GM23248 (cell line): ENCODE measurements around the gene CBLL2. TPM values are rescaled to one million over a fixed set of nuclear protein-coding genes. Genes with fewer than 3 reads are reported as not detected.

Experiments
- DNase-seq: peaks from one replicate; pipeline ENCODE4 v3.0.0-alpha.2; 2015
- H2AFZ ChIP-seq: fragments of 200-600 bp; sonication (generic); 2 replicates; pipeline ENCODE4 v1.6.1; 2016; ENCODE audit warnings: antibody characterized with exemption
- H3F3A ChIP-seq: fragments of 200-600 bp; sonication (generic); 2 replicates; pipeline ENCODE4 v1.6.1; 2016; ENCODE audit warnings: mild to moderate bottlenecking, antibody characterized with exemption, mixed run types; ENCODE audit not compliant: insufficient read depth
- H3K27ac ChIP-seq: fragments of 200-600 bp; sonication (generic); 2 replicates; pipeline ENCODE4 v1.5.1; 2016; ENCODE audit warnings: mild to moderate bottlenecking
- H3K27me3 ChIP-seq: fragments of 200-600 bp; sonication (generic); replicated peaks from 2 replicates; pipeline ENCODE4 v1.6.1; 2016; ENCODE audit warnings: mild to moderate bottlenecking; ENCODE audit not compliant: insufficient read depth
- H3K36me3 ChIP-seq: fragments of 200-600 bp; sonication (generic); 2 replicates; pipeline ENCODE4 v1.6.1; 2016; ENCODE audit warnings: low read depth, mild to moderate bottlenecking
- H3K4me1 ChIP-seq: fragments of 200-600 bp; sonication (generic); 2 replicates; pipeline ENCODE4 v1.6.1; 2016; ENCODE audit warnings: mild to moderate bottlenecking; ENCODE audit not compliant: insufficient read depth
- H3K4me2 ChIP-seq: fragments of 200-600 bp; sonication (generic); one replicate; pipeline ENCODE4 v1.6.1; 2016; ENCODE audit warnings: mild to moderate bottlenecking; ENCODE audit not compliant: unreplicated experiment
- H3K4me3 ChIP-seq: fragments of 200-600 bp; sonication (generic); 2 replicates; pipeline ENCODE4 v1.5.1; 2016; ENCODE audit warnings: mild to moderate bottlenecking
- H3K79me2 ChIP-seq: fragments of 200-600 bp; sonication (generic); 2 replicates; pipeline ENCODE4 v1.6.1; 2016; ENCODE audit warnings: mild to moderate bottlenecking; ENCODE audit not compliant: insufficient read depth
- H3K9ac ChIP-seq: fragments of 200-600 bp; sonication (generic); 2 replicates; pipeline ENCODE4 v1.6.1; 2016; ENCODE audit warnings: mild to moderate bottlenecking
- H3K9me2 ChIP-seq: fragments of 200-600 bp; sonication (generic); 2 replicates; pipeline ENCODE4 v1.6.1; 2016; ENCODE audit warnings: mixed run types, mild to moderate bottlenecking, moderate library complexity; ENCODE audit not compliant: insufficient read depth
- H3K9me3 ChIP-seq: fragments of 200-600 bp; sonication (generic); one replicate; pipeline ENCODE4 v1.6.1; 2017; ENCODE audit warnings: low read depth
- H4K20me1 ChIP-seq: fragments of 200-600 bp; sonication (generic); 2 replicates; pipeline ENCODE4 v1.6.0; 2016; ENCODE audit not compliant: insufficient read depth
- EZH2 ChIP-seq: fragments of 200-600 bp; sonication (generic); IDR thresholded peaks from 2 replicates; pipeline ENCODE4 v1.6.1; 2018; ENCODE audit warnings: antibody characterized with exemption, mild to moderate bottlenecking; ENCODE audit not compliant: insufficient read depth, poor library complexity, severe bottlenecking
- EZH2phosphoT487 ChIP-seq: fragments of 200-600 bp; sonication (generic); IDR thresholded peaks from 2 replicates; pipeline ENCODE4 v1.6.1; 2018; ENCODE audit warnings: antibody characterized with exemption, moderate library complexity, mild to moderate bottlenecking, low read depth; ENCODE audit not compliant: insufficient read depth
- WGBS, 2 experiments: methylation state at CpG; one replicate each; pipeline ENCODE4 v1.1.6; 2015 to 2017; ENCODE audit warnings: low lambda C conversion rate in 2 of 2, low coverage in 1 of 2; ENCODE audit errors: missing lambda C conversion rate in 2 of 2; 5-methylcytosine and 5-hydroxymethylcytosine counted together
- in situ Hi-C: fragments of 300-500 bp; cut with MboI; formaldehyde crosslinking; loops from 2 replicates; pipeline ENCODE4 v1.15.0; 2020
- polyA plus RNA-seq: library from polyadenylated mRNA; unstranded; fragments of >200 nt; fragmentation: Nextera tagmentation; extraction: Ambion mirVana; gene quantifications from 2 replicates; pipeline ENCODE4 v1.2.1, GENCODE V29; 2016
- total RNA-seq: library from RNA; depleted of rRNA; stranded (reverse); fragments of >200 nt; shearing (Covaris generic); gene quantifications from 2 replicates; pipeline ENCODE4 v1.2.3, GENCODE V29; 2014; rRNA removed

CBLL2 gene, protein sequence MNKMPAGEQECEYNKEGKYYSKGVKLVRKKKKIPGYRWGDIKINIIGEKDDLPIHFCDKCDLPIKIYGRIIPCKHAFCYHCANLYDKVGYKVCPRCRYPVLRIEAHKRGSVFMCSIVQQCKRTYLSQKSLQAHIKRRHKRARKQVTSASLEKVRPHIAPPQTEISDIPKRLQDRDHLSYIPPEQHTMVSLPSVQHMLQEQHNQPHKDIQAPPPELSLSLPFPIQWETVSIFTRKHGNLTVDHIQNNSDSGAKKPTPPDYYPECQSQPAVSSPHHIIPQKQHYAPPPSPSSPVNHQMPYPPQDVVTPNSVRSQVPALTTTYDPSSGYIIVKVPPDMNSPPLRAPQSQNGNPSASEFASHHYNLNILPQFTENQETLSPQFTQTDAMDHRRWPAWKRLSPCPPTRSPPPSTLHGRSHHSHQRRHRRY
- total RNA-seq = not detected in 2 replicates
- not detected in 2 replicates for polyA plus RNA-seq

DNA sequence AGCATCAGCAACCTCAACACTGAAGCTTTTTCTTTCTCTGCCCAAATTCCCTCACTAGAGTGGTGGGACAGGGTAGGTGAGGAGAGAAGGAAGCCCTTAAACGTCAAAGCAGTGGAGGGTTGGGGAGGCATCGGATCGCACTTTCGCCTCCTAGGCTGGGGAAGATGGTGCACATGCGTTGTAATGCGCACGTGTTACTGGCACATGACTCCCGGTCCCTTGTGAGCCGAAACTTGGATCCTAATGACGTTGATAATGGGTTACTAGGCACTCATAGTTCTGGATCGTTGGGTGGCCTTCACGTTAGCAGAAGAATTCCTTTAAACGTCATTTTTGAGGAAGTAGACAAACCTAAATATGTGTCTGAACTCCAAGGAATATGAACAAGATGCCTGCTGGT, at the start of gene CBLL2:
CBLL2 (plus strand) TSS at position 301 of the 400 bp plus-strand sequence; CDS start at position 380, 79 bp downstream.
- WGBS, 2 experiments = 65 to 78% methylated on average over 7 to 13 of the region's 13 CpGs
- DNase-seq = no peak
- H3K79me2 ChIP-seq = no peaks in the 10 kb centered on the region
- H3K27me3 ChIP-seq = no peaks in the 10 kb centered on the region
- H3K27ac ChIP-seq = no peak within 1 kb of the TSS
- H3F3A ChIP-seq = no peaks in the 10 kb centered on the region
- no peaks in the 10 kb centered on the region for H3K36me3 ChIP-seq
- no peaks in the 10 kb centered on the region for H3K9me2 ChIP-seq
- no peaks in the 10 kb centered on the region for H4K20me1 ChIP-seq
- no peaks in the 10 kb centered on the region for H3K9me3 ChIP-seq
- no peak within 1 kb of the TSS for H3K4me3 ChIP-seq
- TF ChIP-seq EZH2phosphoT487 (no peak), EZH2 (no peak)
- no peak within 1 kb of the TSS for H3K9ac ChIP-seq
- in situ Hi-C loops = no loop called here
- H2AFZ ChIP-seq = no peak within 1 kb of the TSS
- H3K4me2 ChIP-seq = no peak within 1 kb of the TSS
- no peaks in the 10 kb centered on the region for H3K4me1 ChIP-seq

DNA sequence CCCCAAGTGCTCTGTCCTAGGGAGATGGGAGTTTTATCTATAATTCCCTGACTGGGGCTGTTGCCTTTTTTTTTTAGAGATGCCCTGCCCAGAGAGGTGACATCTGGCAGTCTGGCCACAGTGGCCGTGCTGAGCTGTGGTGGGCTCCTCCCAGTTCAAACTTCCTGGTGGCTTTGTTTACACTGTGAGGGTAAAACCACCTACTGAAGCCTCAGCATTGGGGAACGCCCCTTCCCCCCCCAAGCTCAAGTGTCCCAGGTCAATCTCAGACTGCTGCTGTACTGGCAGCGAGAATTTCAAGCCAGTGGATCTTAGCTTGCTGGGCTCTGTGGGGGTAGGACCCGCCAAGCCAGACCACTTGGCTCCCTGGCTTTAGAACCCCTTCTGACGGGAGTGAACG, 38.3 kb upstream of the CBLL2 start:
- Histone ChIP-seq H2AFZ (no peak overlapping the region), H3K27me3 (no peaks in the 10 kb centered on the region), H3K9me3 (no peaks in the 10 kb centered on the region), H3K9ac (no peak overlapping the region), H3K4me1 (peaks cover 9% of the 10 kb centered on the region; the same call in 1 of the 2 replicates), H3K79me2 (no peaks in the 10 kb centered on the region), H3F3A (no peaks in the 10 kb centered on the region), H3K9me2 (no peaks in the 10 kb centered on the region), H4K20me1 (no peaks in the 10 kb centered on the region), H3K27ac (no peak overlapping the region), H3K4me2 (no peak overlapping the region), H3K4me3 (no peak overlapping the region), H3K36me3 (no peaks in the 10 kb centered on the region)
- TF ChIP-seq EZH2 = no peak
- TF ChIP-seq EZH2phosphoT487 = no peak
- DNase-seq = no peak
- WGBS, 2 experiments = 80 to 90% methylated on average over 4 to 6 of the region's 6 CpGs
- in situ Hi-C loops = no loop called here

DNA sequence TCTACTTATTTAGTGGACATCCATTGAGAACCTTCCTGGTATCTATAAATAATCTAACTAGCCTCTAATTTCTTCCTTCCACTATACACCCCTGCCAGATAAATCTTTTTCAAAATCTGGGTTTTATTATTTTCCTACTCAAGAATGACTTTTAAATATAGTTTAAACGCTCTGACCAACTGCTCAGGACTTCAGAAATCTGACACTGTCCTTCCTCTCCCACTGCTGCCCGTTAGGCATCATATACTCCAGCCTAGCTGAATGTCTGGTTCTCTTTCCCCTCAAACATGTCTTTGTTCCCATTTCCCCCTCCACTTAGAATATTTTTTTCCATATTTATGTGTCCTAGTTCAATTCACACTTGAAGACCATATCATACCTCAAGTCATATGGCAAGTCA, 35.2 kb upstream of the CBLL2 start:
- Histone ChIP-seq H3K9ac (no peak overlapping the region), H3K27me3 (no peaks in the 10 kb centered on the region), H2AFZ (no peak overlapping the region), H3K9me3 (no peaks in the 10 kb centered on the region), H3F3A (no peaks in the 10 kb centered on the region), H3K4me2 (no peak overlapping the region), H3K36me3 (no peaks in the 10 kb centered on the region), H4K20me1 (no peaks in the 10 kb centered on the region), H3K79me2 (no peaks in the 10 kb centered on the region), H3K4me1 (peaks cover 9% of the 10 kb centered on the region; the same call in 1 of the 2 replicates), H3K9me2 (no peaks in the 10 kb centered on the region), H3K27ac (no peak overlapping the region), H3K4me3 (no peak overlapping the region)
- in situ Hi-C loops = no loop called here
- peak; percentile 30 for DNase-seq
- TF ChIP-seq EZH2phosphoT487 (no peak), EZH2 (no peak)
- 16 to 27% methylated on average over 2 of the region's 2 CpGs for WGBS, 2 experiments

DNA sequence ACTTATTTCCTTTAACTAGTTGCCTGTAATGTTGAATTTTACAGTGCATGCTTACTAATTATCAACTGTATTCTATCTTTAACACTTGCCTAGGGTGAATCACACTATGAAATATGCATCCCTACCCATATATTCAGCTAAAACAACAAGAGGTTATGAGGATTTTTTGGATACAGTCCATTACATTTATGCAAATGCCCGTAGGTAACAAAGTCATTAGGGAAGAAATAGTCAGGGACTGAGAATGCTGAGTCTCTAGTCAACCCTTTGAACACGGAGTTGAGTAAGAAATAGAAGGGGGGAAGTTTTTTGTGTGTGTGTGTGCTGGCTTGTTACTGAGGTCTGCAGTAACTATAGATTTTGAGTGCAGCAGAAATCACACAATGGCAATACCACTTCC, 26.1 kb upstream of the CBLL2 start:
- 0 out of 2 replicates have a peak, but pooled peaks cover 16% of the 10 kb centered on the region for H3F3A ChIP-seq
- H3K9me2 ChIP-seq = no peaks in the 10 kb centered on the region
- H3K4me2 ChIP-seq = peak overlapping the region; percentile 40
- no peaks in the 10 kb centered on the region for H3K36me3 ChIP-seq
- H2AFZ ChIP-seq = no peak overlapping the region
- H3K79me2 ChIP-seq = no peaks in the 10 kb centered on the region
- H3K9ac ChIP-seq = no peak overlapping the region
- H3K27me3 ChIP-seq = no peaks in the 10 kb centered on the region
- in situ Hi-C loops = no loop called here
- no peak overlapping the region; the same call in 1 of the 2 replicates for H3K4me3 ChIP-seq
- TF ChIP-seq EZH2phosphoT487 (no peak), EZH2 (no peak)
- peak; percentile 67 for DNase-seq
- no peaks in the 10 kb centered on the region for H3K9me3 ChIP-seq
- no peaks in the 10 kb centered on the region for H4K20me1 ChIP-seq
- 0% methylated on average over 2 of the region's 2 CpGs for WGBS, 2 experiments
- H3K27ac ChIP-seq = peak overlapping the region; percentile 60
- peaks cover 23% of the 10 kb centered on the region for H3K4me1 ChIP-seq
